Endothelial cell of umbilical vein (primary cell): ENCODE results near the gene PAXX. TPM values are rescaled to one million over a fixed set of nuclear protein-coding genes. Genes with fewer than 3 reads are reported as not detected.

Experiments
- BruUV-seq: library from RNA; stranded (reverse); fragments of 400-500 nt; replicated peaks from 2 replicates; lab custom pipeline; 2021; lab: Mats Ljungman, UMichigan
- CTCF ChIA-PET: fragments of 300-600, 350-600 bp; sonication (Branson Sonifier 250); formaldehyde crosslinking; loops from one replicate; lab custom pipeline; 2021; ENCODE audit warnings: antibody characterized with exemption, inconsistent platforms; lab: Charles Lee
- POLR2A ChIA-PET: fragments of 300-600, 350-600 bp; sonication (Branson Sonifier 250); formaldehyde crosslinking; loops from one replicate; lab custom pipeline; 2021; ENCODE audit warnings: antibody characterized with exemption, inconsistent platforms; lab: Charles Lee
- DNase-seq: peaks from one replicate; pipeline ENCODE4 v3.0.0-alpha.2; 2011; ENCODE audit warnings: low read depth, low spot score
- FAIRE-seq: peaks from 2 replicates; lab custom pipeline; 2011; peaks lifted over from hg19 to GRCh38; lab: Jason Lieb, UNC
- H2AFZ ChIP-seq: 2 replicates; pipeline ENCODE4 v1.6.0; 2012; ENCODE audit warnings: low read depth, low read length, control low read depth, inconsistent platforms
- H3K27ac ChIP-seq: 2 replicates; pipeline ENCODE4 v1.5.1; 2011; ENCODE audit warnings: low read depth, mild to moderate bottlenecking, control low read depth, low read length, moderate library complexity; ENCODE audit not compliant: insufficient read depth
- H3K27me3 ChIP-seq, 2 experiments: 2 replicates each; pipeline versions ENCODE4 v1.6.0 to v1.6.1; 2011; ENCODE audit warnings: low read length in 2 of 2, mixed read lengths in 1 of 2; ENCODE audit not compliant: control insufficient read depth in 2 of 2, insufficient read depth in 2 of 2
- H3K36me3 ChIP-seq, 2 experiments: 2 replicates in 1 of 2; 3 replicates in 1 of 2; pipeline ENCODE4 v1.5.1; 2011; ENCODE audit warnings: low read length in 2 of 2, mild to moderate bottlenecking in 1 of 2, moderate library complexity in 1 of 2; ENCODE audit not compliant: control insufficient read depth in 2 of 2, insufficient read depth in 2 of 2; ENCODE audit errors: extremely low read depth in 1 of 2
- H3K4me1 ChIP-seq: 3 replicates; pipeline ENCODE4 v1.5.1; 2011; ENCODE audit warnings: mild to moderate bottlenecking, low read length; ENCODE audit not compliant: control insufficient read depth, insufficient read depth; ENCODE audit errors: extremely low read depth
- H3K4me2 ChIP-seq: 2 replicates; pipeline ENCODE4 v1.6.1; 2011; ENCODE audit warnings: low read length, control low read depth, mixed read lengths; ENCODE audit not compliant: insufficient read depth
- H3K4me3 ChIP-seq, 3 experiments: fragments of 200-600 bp in 1 of 3; sonication (generic), shearing (Covaris generic) in 1 of 3; replicated peaks in 1 of 3; 2 replicates each; pipeline ENCODE4 v1.5.1; 2011 to 2016; ENCODE audit warnings: control low read depth in 3 of 3, low read length in 3 of 3, mild to moderate bottlenecking in 2 of 3, inconsistent platforms in 1 of 3, low read depth in 1 of 3, moderate library complexity in 1 of 3; ENCODE audit not compliant: insufficient read depth in 1 of 3
- H3K79me2 ChIP-seq: 2 replicates; pipeline ENCODE4 v1.6.0; 2012; ENCODE audit warnings: low read length, inconsistent platforms; ENCODE audit not compliant: control insufficient read depth, insufficient read depth
- H3K9ac ChIP-seq: replicated peaks from 2 replicates; pipeline ENCODE3; 2011; ENCODE audit warnings: low read length, control low read depth; ENCODE audit not compliant: insufficient read depth; ENCODE audit errors: extremely low read depth
- H3K9me1 ChIP-seq: replicated peaks from 3 replicates; pipeline ENCODE4 v1.6.0; 2011; ENCODE audit warnings: mild to moderate bottlenecking, low read length; ENCODE audit not compliant: control insufficient read depth, insufficient read depth; ENCODE audit errors: extremely low read depth
- H3K9me3 ChIP-seq: replicated peaks from 2 replicates; pipeline ENCODE4 v1.5.1; 2012; ENCODE audit warnings: low read length, inconsistent platforms; ENCODE audit not compliant: control insufficient read depth, insufficient read depth
- H4K20me1 ChIP-seq: replicated peaks from 2 replicates; pipeline ENCODE3; 2011; ENCODE audit warnings: mild to moderate bottlenecking, low read length; ENCODE audit not compliant: control insufficient read depth, insufficient read depth; ENCODE audit errors: extremely low read depth
- CTCF ChIP-seq, 2 donors: IDR thresholded peaks; 1 replicate in 1 of 2; 2 replicates in 1 of 2; pipeline ENCODE4 v1.5.1; 2011; ENCODE audit warnings: low read length in 2 of 2, mild to moderate bottlenecking in 2 of 2, moderate library complexity in 2 of 2, control low read depth in 1 of 2, inconsistent platforms in 1 of 2, low read depth in 1 of 2; ENCODE audit not compliant: insufficient read depth in 1 of 2; ENCODE audit errors: extremely low read depth in 1 of 2
- EZH2 ChIP-seq: IDR thresholded peaks from 2 replicates; pipeline ENCODE4 v1.6.1; 2012; ENCODE audit warnings: borderline replicate concordance, low read depth, mild to moderate bottlenecking, moderate library complexity, low read length, inconsistent platforms; ENCODE audit not compliant: severe bottlenecking
- FOS ChIP-seq: IDR thresholded peaks from 2 replicates; pipeline ENCODE4 v1.6.1; 2011; ENCODE audit warnings: mild to moderate bottlenecking, low read length, moderate library complexity, borderline replicate concordance; ENCODE audit not compliant: insufficient read depth
- GATA2 ChIP-seq: IDR thresholded peaks from 2 replicates; pipeline ENCODE4 v1.7.0; 2011; ENCODE audit warnings: low read depth, mild to moderate bottlenecking, moderate library complexity, mixed read lengths, low read length; ENCODE audit not compliant: insufficient read length, insufficient read depth
- JUN ChIP-seq: IDR thresholded peaks from 2 replicates; pipeline ENCODE4 v1.6.1; 2011; ENCODE audit warnings: borderline replicate concordance, low read depth; ENCODE audit not compliant: insufficient read length, insufficient read depth
- MYC ChIP-seq: IDR thresholded peaks from one replicate; pipeline ENCODE4 v1.6.1; 2011; ENCODE audit warnings: mild to moderate bottlenecking, low read depth, low read length
- POLR2A ChIP-seq: IDR thresholded peaks from 2 replicates; pipeline ENCODE4 v1.6.1; 2012; ENCODE audit warnings: low read depth, mild to moderate bottlenecking, control low read depth, low read length
- POLR2AphosphoS5 ChIP-seq: IDR thresholded peaks from 2 replicates; pipeline ENCODE4 v1.6.1; 2012; ENCODE audit warnings: low read depth, mild to moderate bottlenecking, control low read depth, low read length, moderate library complexity; ENCODE audit not compliant: insufficient read depth
- dilution Hi-C: fragments of 300-500 bp; cut with MboI; formaldehyde crosslinking; loops from one replicate; pipeline ENCODE4 v1.15.0; 2019; ENCODE audit warnings: low sequenced_read_pairs; ENCODE audit not compliant: extremely low pct_ligation_motif_present
- intact Hi-C: fragments of 100-400 bp; cut with micrococcal nuclease; formaldehyde crosslinking; loops from one replicate; pipeline ENCODE4 v1.10.0; 2022
- polyA plus RNA-seq, 4 experiments: library from polyadenylated mRNA; depleted of rRNA in 3 of 4; stranded (reverse) in 3 of 4; unstranded in 1 of 4; fragments of >200 nt; gene quantifications; 2 replicates each; pipeline versions ENCODE4 v1.2.1 to v1.2.3, GENCODE V29; 2011 to 2012; ENCODE audit warnings: missing spikeins in 1 of 4
- total RNA-seq: library from RNA; stranded (reverse); gene quantifications from 2 replicates; pipeline ENCODE4 v1.2.3, GENCODE V29; 2021
- TF ChIP-seq, protein P1 (sequence below): IDR thresholded peaks from 2 replicates; pipeline ENCODE4 v1.6.1; 2011; ENCODE audit not compliant: insufficient read depth, insufficient read length

PAXX gene
- total and polyA plus RNA-seq, 2 donors (not counting 3 experiments of a cell fraction or from before 2014, with no cell fraction given), result 34.0 to 35.0 TPM

- Histone ChIP-seq H3K4me1 (peaks cover 5% of the 10 kb centered on the region), H3K9me1 (no peaks in the 10 kb centered on the region), H3K4me2 (no peak overlapping the region), H3K27ac (no peak overlapping the region), H2AFZ (no peak overlapping the region), H4K20me1 (no peaks in the 10 kb centered on the region), H3K4me3 (no peak overlapping the region), H3K36me3 (no peaks in the 10 kb centered on the region), H3K9ac (no peak overlapping the region), H3K27me3 (no peaks in the 10 kb centered on the region), H3K79me2 (peaks cover 10% of the 10 kb centered on the region), H3K9me3 (no peaks in the 10 kb centered on the region)
- peak; percentile 28 for FAIRE-seq
- TF ChIP-seq EZH2, result no peak
- peak in 1 of 2 donors; percentile 51 for TF ChIP-seq CTCF (IDR thresholded peaks at IDR 0.05; ENCODE audit: extremely low read depth in 1 of 2, insufficient read depth in 1 of 2, low read depth in 1 of 2, low read length in 2 of 2)
- TF ChIP-seq POLR2A, result no peak
- no TSS peak for BruUV-seq
- intact Hi-C loops (loop anchor here (1.0 to 5.0 kb wide), 2 partner anchors 44 to 87 kb away; partner anchors contain the start of gene PAXX), dilution Hi-C loops (loop anchor here (25.0 kb wide), 1 partner anchor 136 kb away; the partner anchor contains the start of gene RABL6)
- ChIA-PET CTCF (interaction anchor here (0.6 to 2.4 kb wide), 22 partner anchors 10 to 170 kb away, joined by 3 to 111 read pairs (median 4); partner anchors contain the start of genes ABCA2, AJM1, CLIC3 and NPDC1), POLR2A (no interaction called here)
- DNase-seq, result no peak
These were observed 44.2 kb upstream of the PAXX start for GRCh38 chr9:136947955-136948510.

DNA sequence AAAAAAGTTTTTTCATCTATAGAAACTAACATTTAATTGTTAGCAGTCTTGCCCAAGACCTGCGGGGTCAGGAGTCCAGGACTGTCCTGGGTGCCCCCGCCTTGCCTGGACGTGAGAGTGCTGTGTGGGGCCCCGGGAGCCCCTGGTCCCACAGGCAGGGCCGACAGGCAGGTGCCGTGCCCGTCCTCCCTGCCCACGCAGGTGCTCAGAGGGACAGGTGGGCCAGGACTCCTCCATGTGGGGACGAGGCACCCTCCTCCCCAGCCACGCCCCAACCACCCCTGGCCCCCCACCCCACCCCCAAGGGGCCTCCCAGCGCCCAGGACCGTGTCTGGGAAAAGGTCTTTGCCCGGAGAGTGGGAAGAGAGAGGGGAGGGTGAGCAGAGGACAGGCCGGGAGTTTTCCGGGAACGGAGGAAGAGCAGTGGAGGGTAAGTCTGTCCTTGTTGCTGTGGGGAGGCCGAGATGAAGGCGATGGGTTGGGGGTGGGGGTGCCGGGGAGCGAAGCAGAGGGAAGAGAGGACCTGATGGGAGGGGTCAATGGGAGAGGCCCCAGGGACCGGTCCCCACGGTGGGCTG is 42.9 kb upstream of the PAXX start:
- DNase-seq (no peak), FAIRE-seq (no peak)
- dilution Hi-C loops, result loop anchor here (25.0 kb wide), 1 partner anchor 137 kb away; the partner anchor contains the start of gene RABL6
- no peak overlapping the region for H3K27ac ChIP-seq
- TF ChIP-seq EZH2 (no peak), JUN (no peak), GATA2 (no peak), POLR2AphosphoS5 (no peak), POLR2A (no peak), MYC (no peak), FOS (no peak), CTCF (IDR thresholded peaks at IDR 0.05; ENCODE audit: extremely low read depth in 1 of 2, insufficient read depth in 1 of 2, low read depth in 1 of 2, low read length in 2 of 2) (no peak)
- TF ChIP-seq, protein P1, sequence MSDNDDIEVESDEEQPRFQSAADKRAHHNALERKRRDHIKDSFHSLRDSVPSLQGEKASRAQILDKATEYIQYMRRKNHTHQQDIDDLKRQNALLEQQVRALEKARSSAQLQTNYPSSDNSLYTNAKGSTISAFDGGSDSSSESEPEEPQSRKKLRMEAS, result no peak
- no peaks in the 10 kb centered on the region for H3K27me3 ChIP-seq
- BruUV-seq, result no TSS peak
- CTCF ChIA-PET, result interaction anchor here (0.8 to 1.6 kb wide), 4 partner anchors 43 to 107 kb away, joined by 4 to 6 read pairs (median 4); partner anchors contain the start of genes AJM1 and PAXX
- peak overlapping the region; percentile 23 for H3K9ac ChIP-seq
- no peaks in the 10 kb centered on the region for H4K20me1 ChIP-seq
- intact Hi-C loops, result loop anchor here (5.0 kb wide), 1 partner anchor 43 kb away; the partner anchor contains the start of gene PAXX
- H3K4me1 ChIP-seq, result peaks cover 5% of the 10 kb centered on the region
- H3K36me3 ChIP-seq, result no peaks in the 10 kb centered on the region
- no peaks in the 10 kb centered on the region for H3K9me1 ChIP-seq
- POLR2A ChIA-PET, result interaction anchor here (0.6 kb wide), 1 partner anchor 29 kb away, joined by 7 read pairs; no protein-coding TSS in a partner anchor
- peak overlapping the region; percentile 4 to 77 (median 4) for H3K4me3 ChIP-seq
- H3K9me3 ChIP-seq, result no peaks in the 10 kb centered on the region
- peak overlapping the region; percentile 54 for H3K4me2 ChIP-seq
- no peaks in the 10 kb centered on the region for H3K79me2 ChIP-seq
- peak overlapping the region; percentile 57 for H2AFZ ChIP-seq
